SH-SY5Y (cell line): ENCODE measurements around the gene IGFBP2.

Experiments
- GATA2 ChIP-seq: IDR thresholded peaks from 2 replicates; pipeline ENCODE4 v1.6.1; 2011; ENCODE audit warnings: mild to moderate bottlenecking, low read depth, low read length
- GATA3 ChIP-seq: IDR thresholded peaks from 2 replicates; pipeline ENCODE4 v1.6.1; 2011; ENCODE audit warnings: low read depth, mild to moderate bottlenecking, low read length, moderate library complexity

The IGFBP2 gene

DNA sequence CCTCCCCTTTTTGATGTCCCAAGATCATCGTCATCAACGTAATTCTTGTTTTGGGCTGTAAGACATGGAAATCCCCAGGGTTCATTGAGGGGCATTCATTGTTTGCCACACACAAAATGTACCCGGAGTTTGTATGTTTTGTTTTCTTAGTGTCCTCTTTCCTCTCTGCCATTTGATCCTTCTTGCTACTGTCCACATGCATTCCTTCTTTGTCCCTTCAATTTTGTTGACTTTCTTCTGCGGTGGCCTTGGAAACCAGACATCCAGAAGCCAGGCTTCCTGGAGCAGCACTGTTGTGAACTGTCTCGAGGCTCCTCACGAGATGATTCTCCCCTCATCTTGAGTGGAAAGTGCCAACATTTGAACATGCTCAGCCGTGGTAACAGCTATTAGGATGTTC, 24.8 kb downstream of the IGFBP2 start:
- TF ChIP-seq GATA3 (no peak), GATA2 (no peak)

DNA sequence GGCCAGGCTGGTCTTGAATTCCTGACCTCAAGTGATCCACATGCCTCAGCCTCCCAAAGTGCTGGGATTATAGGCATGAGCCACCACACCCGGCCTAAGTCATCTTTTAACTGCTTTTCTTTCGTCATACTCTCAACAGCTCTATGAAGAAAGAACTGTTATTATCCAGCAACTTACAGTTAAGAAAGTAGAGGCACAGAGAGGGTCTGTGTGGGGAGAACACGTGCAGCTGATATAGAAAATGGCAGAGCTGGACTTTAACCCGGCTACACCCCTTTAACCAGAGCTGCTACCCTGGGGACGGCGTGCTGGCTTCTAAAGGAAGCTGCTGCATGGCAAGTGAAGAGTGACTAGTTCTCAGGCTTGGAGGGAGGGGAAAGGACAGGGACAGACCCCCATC, 25.5 kb downstream of the IGFBP2 start:
- no peak for TF ChIP-seq GATA2
- no peak for TF ChIP-seq GATA3

DNA sequence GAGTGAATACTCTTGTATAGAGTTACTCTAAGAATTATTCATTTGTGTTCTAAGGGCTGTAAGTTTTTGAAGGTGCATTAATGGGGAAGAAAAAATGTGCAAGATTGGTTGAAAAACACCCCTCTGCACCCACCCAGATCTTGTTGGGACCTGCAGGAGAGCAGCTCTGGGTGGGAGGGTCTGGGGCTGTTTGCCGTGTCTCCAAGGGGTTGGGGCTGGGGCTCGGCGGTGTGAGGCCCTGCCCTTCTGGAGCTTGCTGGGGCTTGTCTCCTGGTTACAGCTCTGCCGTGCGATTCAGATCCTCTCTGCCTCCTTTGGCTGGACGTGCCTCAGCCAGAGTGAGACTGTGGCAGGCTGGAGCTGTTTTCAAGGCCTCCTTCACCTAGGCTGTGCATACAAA, 26.1 kb downstream of the IGFBP2 start:
- TF ChIP-seq GATA2 (no peak), GATA3 (no peak)

DNA sequence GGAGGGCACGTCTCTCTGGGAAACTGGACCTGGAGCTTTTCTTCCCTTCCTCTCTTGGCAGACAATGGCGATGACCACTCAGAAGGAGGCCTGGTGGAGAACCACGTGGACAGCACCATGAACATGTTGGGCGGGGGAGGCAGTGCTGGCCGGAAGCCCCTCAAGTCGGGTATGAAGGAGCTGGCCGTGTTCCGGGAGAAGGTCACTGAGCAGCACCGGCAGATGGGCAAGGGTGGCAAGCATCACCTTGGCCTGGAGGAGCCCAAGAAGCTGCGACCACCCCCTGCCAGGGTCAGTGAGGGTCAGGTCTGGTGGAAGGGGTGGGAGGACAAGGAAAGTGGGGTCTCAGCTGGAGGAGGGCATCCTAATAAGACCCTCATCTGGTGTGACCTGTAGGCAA, 27.3 kb downstream of the IGFBP2 start:
- TF ChIP-seq GATA3 (no peak), GATA2 (no peak)

DNA sequence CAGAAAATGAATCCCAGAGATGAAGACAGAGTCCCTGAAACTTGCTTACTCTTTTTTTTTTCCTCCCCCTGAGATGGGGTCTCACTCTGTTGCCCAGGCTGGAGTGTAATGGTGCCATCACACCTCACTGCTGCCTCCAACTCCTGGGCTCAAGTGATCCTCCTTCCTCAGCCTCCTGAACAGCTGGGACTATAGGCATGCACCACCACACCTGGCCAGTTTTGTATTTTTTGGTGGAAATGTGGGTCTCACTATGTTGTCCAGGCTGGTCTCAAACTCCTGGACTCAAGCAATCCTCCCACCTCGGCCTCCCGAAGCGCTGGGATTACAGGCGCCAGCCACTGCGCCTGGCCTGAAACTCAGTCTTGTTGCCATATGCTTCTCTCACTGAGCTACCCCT, 27.8 kb downstream of the IGFBP2 start:
- TF ChIP-seq GATA3 (no peak), GATA2 (no peak)

DNA sequence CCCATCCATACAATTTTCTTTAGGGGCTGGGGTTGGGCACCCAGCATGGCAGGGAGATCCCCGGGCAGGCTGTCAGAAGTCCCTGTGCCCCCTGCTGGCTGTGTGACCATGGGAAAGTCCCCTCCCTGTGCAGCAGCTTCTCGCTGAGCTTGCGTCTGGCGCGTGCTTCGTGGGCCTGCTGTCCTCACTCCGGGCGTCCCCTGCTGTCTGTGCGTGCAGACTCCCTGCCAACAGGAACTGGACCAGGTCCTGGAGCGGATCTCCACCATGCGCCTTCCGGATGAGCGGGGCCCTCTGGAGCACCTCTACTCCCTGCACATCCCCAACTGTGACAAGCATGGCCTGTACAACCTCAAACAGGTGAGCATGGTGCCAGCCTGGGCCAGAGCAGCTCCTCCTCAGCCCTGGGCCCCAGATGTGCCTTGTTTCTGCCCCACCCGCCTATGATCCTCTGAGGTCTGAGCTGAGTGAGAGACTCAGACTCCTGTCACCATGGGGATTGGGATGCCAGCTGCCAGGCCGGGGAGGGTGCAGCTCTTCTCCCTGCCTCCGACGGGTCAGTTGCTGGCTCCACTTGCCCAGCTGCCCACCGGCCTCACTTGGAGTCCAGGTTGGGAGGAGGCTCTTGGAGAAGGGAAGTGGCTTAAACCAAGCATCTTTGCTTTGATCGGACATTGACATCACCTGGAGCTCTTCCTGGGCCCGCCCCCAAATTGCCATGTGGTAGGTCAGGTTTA, 28.6 kb downstream of the IGFBP2 start:
- TF ChIP-seq GATA2 (no peak), GATA3 (no peak)

DNA sequence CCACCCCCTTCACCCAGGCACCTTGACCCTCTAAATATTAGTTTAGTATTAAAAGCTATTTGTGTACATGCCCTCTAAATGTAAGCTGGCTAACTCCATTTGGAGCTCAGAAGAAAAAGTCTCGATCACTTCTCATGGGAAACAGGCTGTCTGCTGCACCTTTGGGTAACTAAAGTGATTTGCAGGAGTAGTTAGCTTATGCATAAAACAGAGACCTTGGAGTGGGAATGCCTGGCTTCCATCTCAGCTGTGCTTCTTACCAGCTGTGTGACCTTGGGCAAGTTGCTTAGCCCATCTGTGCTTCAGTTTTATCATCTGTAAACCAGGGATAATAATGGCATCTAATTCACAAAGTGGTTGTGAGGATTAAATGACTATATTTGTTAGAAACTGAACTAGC, 29.9 kb downstream of the IGFBP2 start:
- TF ChIP-seq GATA2 (no peak), GATA3 (no peak)

DNA sequence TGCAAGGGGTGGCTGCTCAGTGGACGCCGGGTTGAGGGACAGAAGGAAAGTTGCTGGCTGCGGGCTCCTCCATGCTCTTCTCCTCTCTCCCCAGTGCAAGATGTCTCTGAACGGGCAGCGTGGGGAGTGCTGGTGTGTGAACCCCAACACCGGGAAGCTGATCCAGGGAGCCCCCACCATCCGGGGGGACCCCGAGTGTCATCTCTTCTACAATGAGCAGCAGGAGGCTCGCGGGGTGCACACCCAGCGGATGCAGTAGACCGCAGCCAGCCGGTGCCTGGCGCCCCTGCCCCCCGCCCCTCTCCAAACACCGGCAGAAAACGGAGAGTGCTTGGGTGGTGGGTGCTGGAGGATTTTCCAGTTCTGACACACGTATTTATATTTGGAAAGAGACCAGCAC, 30.6 kb downstream of the IGFBP2 start:
- TF ChIP-seq GATA2 (no peak), GATA3 (no peak)

DNA sequence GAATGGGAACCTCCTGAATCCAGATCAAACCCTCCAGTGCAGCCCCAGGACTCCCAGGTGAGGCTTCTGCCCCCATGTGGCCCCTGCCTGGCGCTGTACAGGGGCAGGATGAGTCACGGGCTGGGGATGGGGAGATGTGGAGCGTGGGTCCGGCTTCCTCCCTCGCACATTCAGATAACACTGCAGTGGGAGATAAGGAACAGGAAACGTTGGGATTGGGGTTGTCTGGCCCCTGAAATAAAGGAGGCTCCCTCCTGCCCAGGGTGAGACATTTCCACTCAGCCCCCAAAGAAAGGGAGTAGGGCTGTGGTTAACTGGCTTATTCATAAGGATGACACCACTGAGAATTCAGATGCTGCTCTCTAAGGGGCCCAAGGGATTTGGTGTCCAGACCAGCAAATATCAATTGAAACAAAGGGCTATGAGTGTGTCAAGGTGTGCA, 31.4 kb downstream of the IGFBP2 start:
- TF ChIP-seq GATA2 (no peak), GATA3 (no peak)

DNA sequence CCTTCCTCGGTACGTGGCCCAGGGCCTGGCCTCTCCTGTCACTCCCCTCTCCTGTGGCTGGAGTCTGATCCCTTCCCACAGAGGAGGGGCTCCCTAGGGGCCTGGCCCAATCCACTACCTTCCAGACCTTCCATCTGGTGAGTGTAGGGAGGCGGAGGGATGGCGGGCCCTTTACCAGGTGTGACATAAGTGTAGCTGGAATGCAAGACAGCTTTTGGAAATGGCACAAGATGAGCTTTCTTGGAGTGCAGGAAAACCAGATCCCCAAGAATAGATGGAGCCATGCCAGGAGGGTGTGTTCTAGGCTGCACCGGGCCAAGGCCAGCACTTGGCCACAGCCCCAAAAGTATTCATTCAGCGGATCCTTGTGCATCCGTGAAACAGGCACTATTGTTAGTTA, 32.0 kb downstream of the IGFBP2 start:
- no peak for TF ChIP-seq GATA3
- no peak for TF ChIP-seq GATA2

DNA sequence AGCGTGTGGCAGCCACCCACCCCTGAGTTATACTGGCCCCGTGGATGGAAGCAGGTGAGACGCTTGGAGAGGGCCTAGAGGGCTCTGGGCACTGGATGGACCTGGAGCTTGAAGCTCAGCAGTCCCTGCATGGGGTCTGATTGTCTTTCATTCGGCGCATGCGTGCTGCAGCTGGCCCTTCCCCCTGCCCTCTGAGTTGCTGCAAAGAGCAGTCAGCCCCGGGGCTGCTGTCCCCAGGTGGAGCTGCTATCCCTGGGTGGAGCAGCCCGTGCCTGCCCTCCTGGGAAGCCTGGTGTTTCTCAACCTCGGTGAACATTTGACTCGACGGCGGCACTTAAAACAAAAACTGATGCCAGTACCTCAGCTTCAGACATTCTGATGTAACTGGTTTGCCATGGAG, 32.5 kb downstream of the IGFBP2 start:
- no peak for TF ChIP-seq GATA3
- no peak for TF ChIP-seq GATA2

DNA sequence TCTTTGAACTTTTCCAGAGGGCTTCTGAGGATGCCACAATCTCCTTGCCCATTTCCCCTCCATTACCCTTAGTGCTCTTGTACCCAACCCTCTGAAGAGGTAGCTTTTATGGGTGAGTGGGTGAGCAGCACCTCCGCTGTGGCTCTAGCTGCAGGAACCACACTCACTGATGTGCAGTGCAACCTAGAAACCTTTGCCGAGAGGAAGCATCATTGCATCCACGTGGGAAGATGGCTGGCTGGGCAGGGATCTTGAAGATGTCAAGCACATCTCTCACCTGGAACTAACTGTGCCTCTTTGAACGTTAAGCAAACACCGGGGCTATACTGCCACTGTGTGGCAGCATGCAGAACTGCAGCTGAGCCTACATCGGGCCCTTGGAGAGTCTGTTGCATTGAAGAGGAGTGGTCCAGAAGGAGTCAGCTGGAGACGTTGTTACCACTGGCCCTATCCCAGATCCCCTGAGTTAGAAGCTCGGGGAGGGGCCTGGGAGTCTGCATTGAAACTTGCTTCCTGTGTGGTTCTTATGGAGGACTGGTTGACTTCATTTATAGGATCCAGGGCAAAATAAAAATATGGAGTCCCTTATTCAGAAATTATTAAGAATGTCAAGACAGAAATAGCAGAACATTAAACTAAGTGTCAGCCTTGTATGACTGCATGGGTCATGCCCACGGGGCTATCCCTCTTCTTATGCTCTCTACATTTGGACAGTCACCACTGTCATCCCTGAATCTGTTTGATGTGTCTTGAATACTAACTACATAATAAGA, 33.4 kb downstream of the IGFBP2 start:
- no peak for TF ChIP-seq GATA3
- TF ChIP-seq GATA2, result no peak

DNA sequence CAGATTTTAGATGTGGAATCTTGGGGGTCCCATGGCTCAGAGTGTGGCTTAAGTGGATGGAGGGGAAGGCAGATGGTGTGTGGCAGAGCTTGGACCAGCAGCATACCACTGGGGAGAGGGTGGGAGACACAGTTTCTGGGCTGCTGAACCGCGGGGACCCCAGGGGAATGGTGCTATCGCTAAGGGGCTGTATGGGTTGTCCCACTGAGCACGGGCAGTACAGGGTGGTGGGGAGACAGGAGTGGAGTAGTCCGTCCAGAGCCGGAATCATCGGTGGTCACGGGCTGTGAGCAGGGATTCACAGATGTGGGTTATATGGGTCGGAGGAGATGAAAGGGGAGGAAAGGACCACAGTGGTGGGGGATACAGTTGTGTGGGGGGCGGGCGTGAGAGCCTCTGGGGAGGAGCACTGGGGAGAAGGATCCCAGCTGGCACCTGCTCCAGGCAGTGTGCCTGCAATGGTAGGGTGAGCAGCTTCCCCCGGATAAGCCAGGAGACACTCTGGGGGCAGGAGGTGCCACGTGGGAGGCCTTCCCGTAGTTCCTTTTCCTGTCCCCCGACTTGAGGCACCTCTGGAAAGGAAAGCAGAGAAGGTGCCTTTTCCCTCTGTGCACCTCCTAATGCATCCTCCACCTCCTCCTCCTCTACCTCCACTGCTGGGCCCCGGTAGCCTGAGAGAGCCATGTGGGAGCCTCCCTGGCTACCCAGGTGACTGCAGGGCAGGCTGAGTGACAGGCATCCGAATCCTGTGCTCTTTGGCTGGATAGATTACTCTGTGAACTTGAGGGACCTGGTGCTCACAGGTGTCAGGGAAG, 37.3 kb downstream of the IGFBP2 start:
- no peak for TF ChIP-seq GATA2
- TF ChIP-seq GATA3, result no peak

DNA sequence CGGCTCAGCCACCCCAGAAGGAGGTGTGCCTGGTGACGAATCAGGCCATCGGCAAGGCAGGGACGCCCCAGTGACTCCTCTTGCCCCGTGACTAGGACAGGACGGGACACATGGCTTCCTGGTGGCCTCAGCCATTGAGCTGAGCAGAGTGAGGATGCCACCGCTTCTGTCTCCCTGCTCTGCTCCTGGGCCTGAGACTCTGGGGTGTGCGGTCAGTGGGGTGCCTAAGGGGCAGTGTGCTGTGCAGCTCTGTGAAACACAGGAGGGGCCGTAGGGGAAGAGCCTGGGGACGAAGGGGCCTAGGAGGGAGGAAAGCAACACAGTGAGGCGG, 37.8 kb downstream of the IGFBP2 start:
- no peak for TF ChIP-seq GATA3
- TF ChIP-seq GATA2, result no peak

DNA sequence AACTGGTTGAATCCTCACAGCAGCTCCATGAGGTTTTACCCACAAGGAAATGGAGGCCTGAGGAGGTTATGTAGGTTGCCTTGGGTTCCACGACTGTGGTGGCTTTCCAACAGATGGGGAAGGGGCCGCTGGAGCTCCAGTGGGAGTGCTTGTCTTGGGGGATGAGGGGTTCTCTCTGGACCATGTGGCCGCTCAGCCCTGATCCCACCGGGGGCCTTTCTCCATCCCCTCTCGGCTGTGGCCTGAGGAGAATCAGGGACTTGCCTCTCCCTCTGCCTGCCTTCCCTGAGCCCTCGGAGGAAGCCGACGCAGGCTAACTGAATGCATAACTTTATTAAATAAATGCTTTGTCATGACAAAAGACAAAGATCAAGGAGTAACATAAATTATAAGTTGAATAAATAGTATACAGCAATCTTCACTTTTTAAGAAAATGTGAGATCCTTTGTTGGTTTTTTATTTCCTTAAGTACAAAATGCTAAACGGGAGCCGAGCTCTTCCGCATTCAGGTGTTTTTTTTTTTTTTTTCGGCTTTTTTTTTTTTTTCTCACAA, 38.6 kb downstream of the IGFBP2 start:
- TF ChIP-seq GATA2, result no peak
- TF ChIP-seq GATA3, result no peak
